Kasumi-1 (cell line): ENCODE results near the gene KHDRBS2.

ENCODE experiments used
- DNase-seq, 2 experiments: peaks; one replicate each; lab custom pipeline; 2025; lab: John Stamatoyannopoulos, UW

The KHDRBS2 gene

DNA sequence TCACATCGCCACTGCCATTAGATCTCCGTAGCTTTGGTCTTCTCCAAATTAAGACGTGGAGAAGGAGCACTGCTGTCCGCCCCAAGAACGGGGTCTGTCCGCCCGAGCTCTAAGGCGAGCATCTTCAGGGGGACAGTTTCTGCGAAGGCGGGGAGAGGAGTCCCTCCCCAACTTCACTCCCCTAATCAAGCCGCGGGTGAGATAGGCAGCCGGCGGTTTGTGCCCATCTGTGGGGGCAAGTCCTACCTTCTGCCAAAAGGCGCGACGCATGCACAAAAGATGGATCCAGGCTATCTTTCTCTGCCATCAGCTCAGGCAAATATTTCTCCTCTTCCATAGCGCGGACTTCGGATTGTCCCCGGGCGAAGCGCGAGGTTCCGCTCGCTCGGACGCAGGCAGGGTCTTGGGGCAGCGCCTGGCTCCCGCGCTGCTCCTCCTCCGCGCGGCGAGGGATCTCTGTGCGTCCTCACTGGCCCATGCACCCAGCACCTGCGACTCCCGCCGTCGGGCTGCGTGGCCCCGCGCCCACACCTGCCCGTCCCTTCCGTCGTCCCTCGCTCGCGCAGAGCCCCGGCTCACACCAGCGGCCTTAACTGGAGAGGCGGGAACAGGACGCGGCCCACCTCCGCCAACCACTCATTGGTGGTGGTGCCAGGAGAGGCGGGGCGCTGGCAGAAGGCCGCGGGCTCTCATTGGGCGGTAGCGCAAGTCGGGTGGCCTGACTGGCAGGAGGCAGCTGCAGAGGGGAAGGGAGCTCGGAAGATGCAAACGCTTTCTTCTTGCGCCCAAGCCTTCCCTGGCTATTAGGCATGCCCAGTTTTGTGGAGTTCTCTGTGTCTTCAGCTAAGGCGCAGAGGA is at the start of gene KHDRBS2:
KHDRBS2 (minus strand) TSS at position 614 of the 858 bp plus-strand sequence.
- peak; percentile 91 to 94 for DNase-seq

DNA sequence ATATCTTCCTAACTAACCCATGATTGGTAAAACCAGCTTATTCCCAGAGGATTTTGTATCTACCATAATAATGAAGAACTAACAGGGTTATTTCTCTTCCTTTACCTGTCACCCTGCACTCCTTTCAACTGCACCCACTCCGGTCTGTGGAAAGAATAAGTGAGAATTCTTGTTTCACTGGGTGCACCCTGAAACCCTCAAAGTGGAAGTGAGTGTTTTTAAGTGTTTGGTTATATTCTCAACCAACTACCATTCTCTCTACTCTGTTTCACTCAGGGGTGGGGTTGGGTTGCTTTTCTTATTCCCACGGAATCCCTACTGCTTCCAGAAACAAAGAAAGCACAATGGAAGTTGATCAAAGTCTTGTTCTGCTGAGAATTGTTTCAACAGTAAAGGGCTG is 42.6 kb upstream of the KHDRBS2 start:
- DNase-seq: no peak

DNA sequence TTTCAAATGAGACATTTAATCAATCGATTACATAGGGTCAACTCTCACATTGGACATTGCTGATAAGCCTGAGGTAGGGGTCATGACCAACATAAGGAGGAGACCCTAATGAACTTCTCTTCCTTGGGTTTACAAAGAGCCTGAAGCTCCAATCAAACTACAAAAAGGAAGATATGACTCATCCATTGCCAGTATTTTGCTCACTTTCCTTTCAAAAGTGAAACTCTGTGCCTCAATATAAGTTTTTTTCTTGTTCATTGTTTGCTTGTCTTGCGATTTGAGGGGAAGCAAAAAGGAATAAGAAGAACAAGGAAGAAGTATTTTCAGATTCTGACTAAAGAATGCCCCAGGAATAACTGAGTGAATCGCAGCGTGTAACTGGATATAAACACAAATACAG is 38.8 kb upstream of the KHDRBS2 start:
- peak; percentile 2 to 3 for DNase-seq

DNA sequence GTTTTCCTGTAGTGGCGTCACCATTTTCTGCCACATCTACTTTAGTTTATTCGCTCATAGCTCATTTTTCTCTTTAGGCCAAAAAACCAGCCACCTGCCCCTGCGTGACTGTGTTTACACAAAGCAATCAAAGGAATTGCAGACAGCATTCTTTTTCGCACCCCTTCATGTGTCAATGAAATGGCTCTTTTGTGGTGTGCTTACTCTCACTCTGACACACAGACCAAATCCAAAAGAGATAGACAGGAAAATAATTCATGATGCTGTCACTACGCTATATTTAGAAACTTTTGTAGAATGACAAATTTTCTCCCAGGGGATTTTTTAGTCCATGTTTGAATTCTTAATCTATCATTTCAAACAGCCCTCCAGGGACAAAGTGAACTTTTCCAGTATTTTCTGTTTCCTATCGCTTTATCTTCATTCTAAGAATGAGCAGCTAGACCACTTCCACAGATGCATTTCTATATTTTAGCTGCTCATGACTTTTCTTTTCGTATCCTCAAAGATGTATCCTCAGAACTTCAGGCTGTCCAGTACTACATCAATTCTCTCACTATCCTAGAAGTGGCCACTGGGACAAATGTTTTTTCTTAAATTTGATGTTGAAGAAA is 37.9 kb upstream of the KHDRBS2 start:
- no peak for DNase-seq

DNA sequence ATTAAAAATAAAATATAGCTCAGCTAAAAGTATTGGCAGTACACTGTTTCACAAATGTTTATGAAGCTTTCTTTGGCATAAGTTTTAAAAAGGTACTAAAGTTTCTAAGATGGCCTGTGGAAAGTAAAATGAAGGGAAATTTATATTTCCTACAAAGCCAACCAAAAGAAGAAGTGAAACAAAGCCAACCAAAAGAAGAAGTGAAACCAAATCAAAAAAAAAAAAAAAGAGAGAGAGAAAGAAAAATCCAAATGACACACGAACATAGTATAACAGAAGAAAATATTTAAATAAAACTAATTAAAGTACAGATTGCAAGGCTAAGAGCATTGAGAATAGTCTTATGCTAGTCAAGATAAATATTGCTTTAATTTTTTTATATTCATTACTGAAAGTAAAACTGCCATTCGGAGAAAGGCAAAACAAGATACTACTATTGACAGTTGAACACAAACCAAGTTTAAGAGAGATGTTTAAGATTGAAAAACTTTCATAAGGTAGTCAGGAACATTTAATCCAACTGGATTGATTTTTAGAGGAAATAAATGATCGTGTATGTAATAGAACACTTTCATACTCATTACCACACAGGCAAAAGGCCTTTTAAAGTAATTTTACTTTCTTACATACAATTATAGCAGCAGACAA is 12.8 kb upstream of the KHDRBS2 start:
- DNase-seq: peak in 1 of 2 experiments; percentile 2

DNA sequence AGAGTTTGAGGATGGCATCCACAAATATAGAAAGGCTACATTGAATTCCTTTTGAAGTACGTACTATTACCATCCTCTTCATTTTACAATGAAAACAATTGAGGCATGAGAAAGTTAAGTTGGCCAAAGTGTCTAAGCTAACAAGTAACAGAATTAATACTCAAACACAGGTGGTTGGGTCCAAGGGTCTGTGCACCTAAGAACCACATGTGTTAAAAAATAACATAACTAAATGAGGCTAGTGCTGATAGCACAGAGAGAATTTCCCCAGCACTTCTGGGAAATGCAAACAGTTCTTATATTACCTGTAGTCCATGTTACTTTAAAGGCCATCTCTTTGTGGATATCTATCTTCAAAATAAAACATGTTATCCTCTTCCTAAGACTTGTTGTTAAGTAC is 10.5 kb upstream of the KHDRBS2 start:
- DNase-seq: no peak

DNA sequence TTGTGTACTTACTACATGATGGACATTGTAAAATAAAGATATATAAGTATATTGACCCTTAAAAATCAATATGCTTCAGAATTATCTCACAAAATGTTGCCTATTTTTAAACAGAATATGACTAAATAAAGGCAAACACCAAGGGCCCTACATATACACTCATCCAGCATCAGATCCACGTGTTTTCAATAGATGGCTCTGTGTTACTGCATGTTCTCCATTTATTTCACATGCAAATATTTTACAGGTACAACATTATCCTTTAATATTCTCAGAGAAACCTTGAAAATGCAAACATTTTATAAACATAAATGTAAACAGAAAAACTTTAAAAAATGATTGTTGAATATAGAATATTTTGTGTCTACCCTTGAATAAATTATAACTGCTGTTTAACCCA is 2.9 kb upstream of the KHDRBS2 start:
- no peak for DNase-seq

DNA sequence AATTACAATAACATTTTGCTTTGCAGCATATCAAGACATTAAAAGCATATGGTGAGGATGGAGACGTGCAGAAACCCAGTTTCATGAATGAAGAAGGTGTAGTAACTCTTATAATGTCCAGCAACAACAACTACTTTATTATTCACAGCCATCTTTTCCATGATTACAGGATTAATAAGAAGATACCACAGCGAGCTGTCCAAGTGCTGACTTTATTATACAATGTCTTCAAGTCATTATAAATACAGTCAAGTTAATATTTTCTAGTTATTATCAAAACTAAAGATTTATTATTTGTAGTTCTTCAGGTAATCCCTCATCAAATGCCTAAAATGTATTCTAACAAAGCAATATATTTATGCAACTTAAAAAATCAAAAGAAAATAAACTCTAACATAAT is 2.5 kb upstream of the KHDRBS2 start:
- no peak for DNase-seq

DNA sequence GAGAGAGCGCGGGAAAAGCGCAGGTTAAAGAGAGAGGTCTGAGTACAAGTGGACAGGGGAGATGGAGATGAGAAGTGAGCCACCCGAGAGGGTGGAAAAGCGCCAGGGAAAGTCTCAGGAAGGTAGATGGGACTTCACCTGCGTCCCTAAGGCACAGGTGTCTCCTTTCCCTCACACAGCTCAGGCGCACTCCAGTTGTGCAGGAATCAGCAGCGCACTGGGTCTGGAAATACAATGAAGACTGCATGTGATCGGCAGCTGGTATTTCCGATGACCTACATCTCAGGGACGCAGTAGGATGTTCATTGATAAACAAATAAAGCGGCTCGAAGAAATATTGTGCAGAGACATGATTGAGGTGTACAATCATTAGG is 432 bp upstream of the KHDRBS2 start:
- DNase-seq: no peak

DNA sequence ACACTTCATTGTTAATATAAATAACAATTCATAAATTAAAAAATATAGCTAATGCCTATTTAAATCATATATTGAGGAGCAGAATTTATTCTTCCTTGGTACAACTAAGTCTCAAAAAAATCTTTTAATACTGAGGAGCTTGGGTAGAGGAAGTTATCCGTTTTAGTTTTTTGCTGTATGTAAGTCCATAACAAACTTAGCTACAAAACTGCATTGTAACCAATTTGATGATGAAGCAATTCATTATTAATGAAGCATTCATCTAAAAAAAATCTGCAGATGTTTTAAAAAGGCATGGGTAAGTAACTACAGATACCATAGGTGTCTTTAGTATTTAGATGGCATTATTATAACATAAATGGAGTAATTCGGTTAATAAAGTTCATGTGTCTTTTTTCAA is 1.3 kb downstream of the KHDRBS2 start:
- no peak for DNase-seq

DNA sequence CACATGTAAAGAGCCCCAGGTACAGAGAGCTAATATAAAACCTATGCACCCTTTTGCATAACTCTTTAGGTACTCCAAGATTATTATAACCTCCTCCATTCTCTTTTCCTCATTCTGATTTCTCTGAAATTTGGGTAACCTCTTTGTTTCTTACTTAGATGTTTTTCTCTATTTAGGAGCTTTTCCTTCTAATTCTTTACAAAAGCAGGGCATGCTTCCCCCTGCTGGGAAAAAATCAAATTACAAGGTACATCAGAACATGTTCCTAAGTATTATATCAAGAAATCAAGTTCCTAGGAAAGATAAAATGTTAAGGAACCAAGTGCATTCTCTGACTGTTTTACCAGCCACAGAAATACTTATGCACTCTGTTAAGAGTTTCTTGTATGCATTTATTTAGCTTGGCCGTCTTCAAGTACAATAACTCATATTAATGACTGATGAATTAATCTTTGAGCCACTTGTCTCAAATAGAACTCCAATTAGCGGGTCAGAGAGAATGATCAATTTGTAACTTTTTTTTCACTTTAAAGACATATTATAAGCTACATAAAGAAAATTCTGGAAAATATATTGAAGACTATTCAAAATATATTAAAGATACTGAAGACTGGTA is 2.1 kb downstream of the KHDRBS2 start:
- DNase-seq: peak; percentile 62 to 80

DNA sequence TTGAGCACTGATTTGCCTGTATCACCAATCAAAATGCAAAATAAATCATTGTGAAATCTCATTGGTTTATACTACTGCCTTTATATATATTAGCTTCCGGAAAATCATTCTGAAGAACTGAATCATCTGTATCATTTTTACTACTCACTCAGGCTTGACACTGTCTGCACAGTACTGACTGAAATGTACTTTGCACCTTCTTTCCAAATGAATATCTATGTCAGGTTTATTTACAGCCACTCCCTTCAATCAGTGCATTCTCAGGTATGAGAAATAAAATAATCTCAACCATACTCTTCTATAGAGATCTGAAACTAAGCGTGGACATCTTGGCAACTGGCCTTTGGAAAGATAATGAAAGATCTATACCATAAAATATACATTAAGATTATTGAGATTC is 2.7 kb downstream of the KHDRBS2 start:
- no peak for DNase-seq

DNA sequence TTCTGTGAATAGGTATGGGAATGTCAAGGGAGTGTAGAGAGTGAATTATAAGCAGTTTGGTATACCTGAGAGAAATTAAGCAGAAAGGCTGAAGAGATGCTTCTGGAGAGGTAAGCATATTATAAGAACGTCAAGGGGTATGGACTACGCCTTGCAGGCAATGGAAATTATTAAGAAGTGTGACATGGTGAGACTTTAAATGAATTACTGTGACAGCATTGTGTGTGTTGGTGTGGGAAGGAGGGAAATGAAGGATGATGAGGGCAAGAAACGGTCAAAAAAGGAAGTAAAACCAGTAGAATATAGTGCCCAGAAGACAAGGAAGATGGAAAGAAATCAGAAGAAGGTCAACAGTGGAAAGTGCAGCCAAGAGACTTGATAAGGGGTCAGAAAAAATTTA is 5.9 kb downstream of the KHDRBS2 start:
- no peak for DNase-seq

DNA sequence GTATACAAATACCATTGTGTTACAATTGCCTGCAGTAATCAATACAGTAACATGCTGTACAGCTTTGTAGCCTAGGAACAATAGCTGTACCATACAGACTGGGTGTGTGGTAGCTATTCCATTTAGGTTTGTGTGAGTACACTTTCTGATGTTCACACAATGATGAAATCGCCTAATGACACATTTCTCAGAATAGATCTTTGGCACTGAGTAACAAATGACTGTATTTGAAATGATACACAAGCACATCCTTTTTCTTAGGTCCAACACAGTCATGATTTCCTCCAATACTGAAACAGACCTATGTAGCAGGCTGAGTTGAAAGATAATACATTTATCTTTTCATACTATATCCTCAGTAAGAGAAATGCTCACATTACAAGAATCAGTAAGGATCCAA is 13.9 kb downstream of the KHDRBS2 start:
- DNase-seq: no peak

DNA sequence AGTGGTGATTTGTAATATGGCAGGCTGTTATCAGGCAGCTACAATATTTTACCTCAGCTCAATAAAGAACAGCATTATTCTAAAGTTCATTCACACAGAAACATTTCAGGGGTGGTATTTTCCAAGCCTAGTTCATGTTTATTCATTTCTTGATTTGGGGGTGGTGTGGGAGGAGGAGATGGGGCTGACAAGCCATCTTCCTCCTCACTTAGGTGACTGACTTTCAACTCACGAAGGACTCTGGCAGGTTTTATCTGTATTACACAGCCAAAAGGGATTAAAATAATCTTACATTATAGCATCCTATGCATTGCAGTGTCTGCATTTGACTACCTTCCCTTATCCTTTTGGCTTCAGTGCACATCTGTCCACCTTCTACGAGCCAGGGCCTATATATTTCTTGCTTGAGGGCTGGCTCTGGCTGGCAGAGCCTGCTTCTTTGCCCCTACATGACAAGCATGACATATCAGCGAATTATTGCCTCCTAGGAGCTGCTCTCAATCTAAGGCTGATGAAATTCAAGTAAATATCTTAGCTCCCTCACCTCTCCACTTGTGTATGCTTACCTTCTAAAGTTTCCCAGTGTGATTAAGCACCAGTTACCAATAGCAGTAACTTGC is 20.0 kb downstream of the KHDRBS2 start:
- no peak for DNase-seq

DNA sequence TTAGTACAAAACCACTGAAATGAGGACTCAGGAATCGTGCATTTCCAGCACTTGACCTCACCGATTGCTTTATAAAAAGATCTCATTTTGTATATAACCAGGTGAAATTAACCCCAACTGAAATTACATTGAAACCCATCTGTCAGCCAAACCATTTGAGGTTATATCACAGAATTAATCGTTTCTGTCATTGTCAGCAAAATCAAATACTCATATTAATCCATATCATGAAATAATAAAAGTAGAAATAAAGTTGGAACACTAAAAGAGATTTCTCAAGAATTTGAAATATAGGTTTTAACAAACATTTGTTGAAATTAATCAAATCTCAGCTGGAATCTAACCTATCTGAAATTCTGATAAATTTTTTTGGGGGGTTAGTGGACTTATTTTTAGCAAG is 23.7 kb downstream of the KHDRBS2 start:
- no peak for DNase-seq

DNA sequence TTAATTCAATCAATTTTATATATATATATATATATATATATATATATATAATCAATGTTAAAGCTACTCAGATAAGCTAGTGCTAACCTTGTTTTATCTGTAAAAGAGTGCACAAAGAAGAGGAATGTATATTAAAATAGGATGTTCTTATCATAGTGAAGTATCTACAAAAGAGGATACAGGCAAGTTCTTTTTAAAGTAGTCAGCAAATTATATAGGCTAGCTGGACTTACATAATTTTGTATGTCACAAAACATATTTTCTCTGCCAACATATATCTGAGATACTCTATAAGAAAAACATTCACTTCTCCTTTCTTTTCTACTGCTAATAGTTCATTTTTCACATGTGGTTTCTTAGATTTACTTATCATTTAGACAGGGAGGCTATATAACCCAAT is 39.9 kb downstream of the KHDRBS2 start:
- no peak for DNase-seq

DNA sequence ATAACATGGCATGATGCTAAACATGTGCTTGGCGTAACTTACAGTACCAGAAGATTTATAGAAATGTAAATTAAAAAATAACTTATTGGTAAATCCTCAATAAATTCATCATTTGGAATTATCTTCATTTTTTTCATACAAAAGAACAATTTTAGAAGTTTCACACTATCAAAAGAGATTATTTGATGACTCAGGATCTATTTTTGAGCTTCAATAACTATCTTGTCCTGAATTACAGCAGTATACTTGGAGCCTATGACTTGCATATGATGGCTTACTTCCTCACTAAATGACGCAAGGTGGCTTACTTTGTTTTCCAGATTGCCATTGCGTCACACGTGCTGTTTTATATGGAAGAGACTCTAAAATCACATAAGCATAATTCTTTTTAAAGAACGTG is 49.2 kb downstream of the KHDRBS2 start:
- DNase-seq: no peak

DNA sequence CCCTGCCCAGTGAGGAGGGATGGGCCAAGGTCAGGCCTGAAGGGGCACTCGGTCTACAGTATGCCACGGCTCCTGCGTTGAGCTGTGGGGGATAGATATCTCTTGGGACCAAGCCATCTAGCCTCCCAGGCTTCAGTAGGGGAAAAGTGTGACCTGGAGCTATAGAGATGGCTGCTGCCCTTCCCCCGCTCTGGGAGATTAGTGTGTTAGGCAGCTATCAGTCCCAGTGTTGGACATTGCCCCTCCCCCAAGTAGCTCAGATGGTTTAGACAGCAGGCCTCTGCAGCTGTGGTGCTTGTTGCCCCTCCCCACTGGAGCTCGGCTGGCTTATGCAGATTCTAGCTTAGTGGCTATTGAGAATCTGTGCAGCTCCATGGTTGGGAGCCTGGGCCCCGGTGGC is 56.8 kb downstream of the KHDRBS2 start:
- DNase-seq: no peak

DNA sequence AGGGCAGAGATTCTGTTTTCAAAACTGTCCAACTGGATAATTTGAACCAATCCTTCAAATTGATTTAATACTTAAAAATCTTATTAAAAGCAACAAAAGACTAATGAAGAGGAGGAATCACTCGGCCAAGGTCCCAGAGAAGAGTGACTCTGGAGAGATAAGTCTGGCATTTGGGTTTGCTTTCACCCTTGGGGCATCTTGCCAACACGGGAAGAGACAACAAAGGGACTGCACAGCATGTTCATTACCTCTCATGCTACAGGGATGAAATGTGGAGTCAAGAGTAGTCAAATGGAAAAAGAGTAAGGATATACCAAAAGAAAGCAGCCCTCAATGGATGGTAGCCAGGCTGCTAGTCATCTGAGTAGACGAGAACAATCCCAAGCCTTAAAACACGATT is 68.2 kb downstream of the KHDRBS2 start:
- no peak for DNase-seq

DNA sequence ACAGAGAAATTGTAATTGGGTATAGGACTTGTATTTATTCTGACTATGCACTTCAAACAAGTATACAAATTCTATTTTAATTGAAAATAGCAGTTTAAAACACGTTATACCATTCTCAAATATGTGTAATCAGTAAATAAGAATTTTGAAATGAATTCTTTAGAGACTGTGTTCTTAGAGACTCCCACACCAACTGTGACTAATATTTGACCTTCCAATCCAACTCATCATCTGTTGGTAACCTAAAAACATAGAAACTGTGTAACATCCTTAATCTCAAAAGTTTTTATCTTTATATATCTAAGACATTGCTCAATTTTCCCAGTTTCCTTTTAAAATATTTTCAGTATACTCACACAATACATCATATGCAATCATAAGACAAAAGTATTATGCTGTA is 83.9 kb downstream of the KHDRBS2 start:
- DNase-seq: no peak

DNA sequence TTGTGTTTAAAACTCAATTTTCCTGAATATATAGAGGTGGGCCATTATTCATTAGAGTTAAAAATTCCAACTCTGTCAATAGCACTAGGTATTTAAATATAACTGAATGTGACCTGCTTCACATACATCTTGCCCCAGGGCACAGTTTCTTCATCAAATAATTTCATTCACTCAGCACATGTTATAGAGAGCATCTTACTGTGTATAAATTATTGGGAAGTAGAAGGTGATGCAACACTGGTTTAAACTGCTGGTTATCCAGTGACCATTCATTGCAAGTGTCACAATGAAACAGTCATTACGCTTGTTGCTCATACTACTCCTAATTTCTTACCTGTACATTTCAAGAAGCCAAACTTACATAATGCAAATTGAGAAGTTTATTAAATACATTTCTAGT is 93.4 kb downstream of the KHDRBS2 start:
- no peak for DNase-seq
